Vagina (tissue), 2 donors: Measurements from ENCODE around the gene ZNF134. TPM values are rescaled to one million over a fixed set of nuclear protein-coding genes. Genes with fewer than 3 reads are reported as not detected.

Source experiments
- DNase-seq, 2 donors: peaks; one replicate each; pipeline ENCODE4 v3.0.0-alpha.2; 2017; ENCODE audit errors: extremely low spot score in 2 of 2
- H3K27ac ChIP-seq: fragments of 200-600 bp; sonication (generic); one replicate; pipeline ENCODE4 v1.5.1; 2019
- H3K27me3 ChIP-seq: fragments of 200-600 bp; sonication (generic); one replicate; pipeline ENCODE4 v1.5.1; 2019
- H3K36me3 ChIP-seq, 2 donors: fragments of 200-600 bp; sonication (generic); one replicate each; pipeline ENCODE4 v1.5.1; 2017 to 2019
- H3K4me1 ChIP-seq: fragments of 200-600 bp; sonication (generic); one replicate; pipeline ENCODE4 v1.5.1; 2019
- H3K4me3 ChIP-seq, 2 donors: fragments of 200-600 bp; sonication (generic); 1 replicate in 1 of 2; 2 replicates in 1 of 2; pipeline ENCODE4 v1.5.1; 2016 to 2019
- H3K9me3 ChIP-seq: fragments of 200-600 bp; sonication (generic); one replicate; pipeline ENCODE4 v1.5.1; 2019
- CTCF ChIP-seq, 3 experiments: fragments of 450-650 bp in 2 of 3; fragments of 200-600 bp in 1 of 3; sonication (generic) in 1 of 3; IDR thresholded peaks; one replicate each; pipeline ENCODE4 v1.5.1; 2017 to 2019; ENCODE audit warnings: antibody characterized with exemption in 3 of 3, mild to moderate bottlenecking in 2 of 3, moderate library complexity in 2 of 3
- POLR2A ChIP-seq, 2 donors: fragments of 450-650 bp; IDR thresholded peaks; one replicate each; pipeline ENCODE4 v1.6.1; 2017; ENCODE audit warnings: antibody characterized with exemption in 2 of 2, mild to moderate bottlenecking in 2 of 2, moderate library complexity in 2 of 2
- POLR2AphosphoS5 ChIP-seq, 2 donors: sonication (generic); formaldehyde crosslinking; IDR thresholded peaks; one replicate each; pipeline ENCODE4 v1.9.0; 2017; ENCODE audit warnings: antibody characterized with exemption in 2 of 2, mild to moderate bottlenecking in 2 of 2, low read depth in 1 of 2; ENCODE audit not compliant: insufficient read depth in 1 of 2
- intact Hi-C: fragments of 100-400 bp; cut with DNase I; formaldehyde crosslinking; loops from one replicate; pipeline ENCODE4 v1.15.1; 2023
- total RNA-seq: library from RNA; depleted of rRNA; stranded (reverse); fragments of >200 nt; gene quantifications from one replicate; pipeline ENCODE4 v1.2.3, GENCODE V29; 2016

Gene ZNF134
- total RNA-seq, 1 donor from 2014 or later = 9.1 TPM

DNA sequence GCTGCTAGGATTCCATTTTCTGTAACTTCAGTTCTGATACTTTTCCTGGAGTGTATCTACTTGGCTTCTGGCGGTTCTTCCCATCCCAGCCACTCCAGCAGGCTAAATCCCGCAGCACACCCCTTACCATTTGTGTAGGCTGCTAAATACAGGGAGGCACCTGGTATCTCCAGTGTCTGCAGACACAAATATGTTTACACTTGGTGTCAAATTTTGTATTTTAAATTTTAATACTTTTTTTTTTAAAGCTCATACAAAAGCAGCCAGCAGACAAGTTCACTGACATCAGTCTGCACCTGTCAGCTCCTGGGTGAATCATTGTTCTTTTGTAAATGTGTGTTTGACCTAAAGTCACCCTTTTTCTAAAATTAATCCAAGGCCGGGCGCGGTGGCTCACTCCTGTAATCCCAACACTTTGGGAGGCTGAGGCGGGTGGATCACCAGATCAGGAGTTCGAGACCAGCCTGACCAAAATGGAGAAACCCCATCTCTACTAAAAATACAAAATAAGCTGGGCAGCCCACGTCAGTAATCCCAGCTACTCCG, 51.3 kb downstream of the ZNF134 start:
- intact Hi-C loops = no loop called here
- H3K36me3 ChIP-seq = no peaks in the 10 kb centered on the region
- no peak overlapping the region for H3K27ac ChIP-seq
- H3K4me1 ChIP-seq = no peaks in the 10 kb centered on the region
- no peaks in the 10 kb centered on the region for H3K9me3 ChIP-seq
- DNase-seq = no peak
- no peaks in the 10 kb centered on the region for H3K27me3 ChIP-seq
- no peak overlapping the region for H3K4me3 ChIP-seq
- TF ChIP-seq POLR2A (IDR thresholded peaks at IDR 0.05) (no peak), POLR2AphosphoS5 (IDR thresholded peaks at IDR 0.05; ENCODE audit: insufficient read depth in 1 of 2, low read depth in 1 of 2) (no peak), CTCF (IDR thresholded peaks at IDR 0.05) (no peak)

DNA sequence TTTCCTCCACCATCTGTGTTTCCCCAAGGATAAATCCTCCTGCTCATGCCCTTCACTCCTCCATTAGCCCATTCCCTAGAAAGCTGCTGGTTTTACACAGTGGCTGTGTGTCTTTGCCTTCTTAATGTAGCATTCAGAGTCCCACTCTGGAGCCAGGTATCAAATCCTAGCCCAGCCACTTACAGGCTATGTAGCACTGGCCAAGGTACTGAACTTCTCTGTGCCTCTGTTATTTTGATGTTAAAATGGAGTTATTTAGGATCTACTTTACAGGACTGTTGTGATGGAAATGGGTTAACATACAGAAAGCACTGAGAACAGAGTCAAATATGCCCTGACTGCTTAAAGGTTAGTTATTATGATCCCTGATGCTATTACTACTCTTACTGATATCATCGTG, 53.2 kb downstream of the ZNF134 start:
- DNase-seq = no peak
- TF ChIP-seq POLR2A (IDR thresholded peaks at IDR 0.05) = no peak
- no peak for TF ChIP-seq POLR2AphosphoS5 (IDR thresholded peaks at IDR 0.05; ENCODE audit: insufficient read depth in 1 of 2, low read depth in 1 of 2)
- TF ChIP-seq CTCF (IDR thresholded peaks at IDR 0.05) = no peak

DNA sequence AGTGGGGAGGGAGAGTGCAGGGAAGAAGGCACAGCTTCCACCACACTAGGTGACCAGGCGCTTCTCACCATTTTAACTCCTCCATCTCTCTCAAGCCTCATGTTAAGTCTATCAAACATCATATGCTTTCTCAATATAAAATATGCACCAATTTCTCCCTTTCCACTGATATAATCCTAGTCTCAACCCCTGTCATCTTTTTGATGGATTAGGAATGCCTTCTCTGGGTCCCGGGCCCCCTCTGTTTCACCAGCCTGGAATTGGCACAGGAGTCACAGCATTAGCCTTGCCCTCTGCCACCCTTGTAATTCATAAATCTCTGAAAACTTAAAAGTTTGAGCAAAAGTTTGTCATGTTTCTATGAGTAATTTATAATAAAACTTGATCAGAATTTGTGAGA, 54.6 kb downstream of the ZNF134 start, which contains the start of gene ZSCAN4:
ZSCAN4 (plus strand) TSS at position 301 of the 400 bp plus-strand sequence. CDS start 7,211 bp downstream, outside the sequence.
- DNase-seq = no peak
- Histone ChIP-seq H3K4me3 (no peak within 1 kb of the TSS), H3K4me1 (no peaks in the 10 kb centered on the region), H3K27ac (no peak within 1 kb of the TSS), H3K9me3 (no peaks in the 10 kb centered on the region), H3K27me3 (no peaks in the 10 kb centered on the region), H3K36me3 (no peaks in the 10 kb centered on the region)
- no peak for TF ChIP-seq CTCF (IDR thresholded peaks at IDR 0.05)
- TF ChIP-seq POLR2A (IDR thresholded peaks at IDR 0.05) = no peak
- TF ChIP-seq POLR2AphosphoS5 (IDR thresholded peaks at IDR 0.05; ENCODE audit: insufficient read depth in 1 of 2, low read depth in 1 of 2) = no peak
- intact Hi-C loops = no loop called here

More for the DNA sequence above, 53.2 kb downstream of the ZNF134 start:
- intact Hi-C loops = no loop called here
- Histone ChIP-seq H3K4me3 (no peak overlapping the region), H3K36me3 (no peaks in the 10 kb centered on the region), H3K4me1 (no peaks in the 10 kb centered on the region), H3K27me3 (no peaks in the 10 kb centered on the region), H3K27ac (no peak overlapping the region), H3K9me3 (no peaks in the 10 kb centered on the region)

DNA sequence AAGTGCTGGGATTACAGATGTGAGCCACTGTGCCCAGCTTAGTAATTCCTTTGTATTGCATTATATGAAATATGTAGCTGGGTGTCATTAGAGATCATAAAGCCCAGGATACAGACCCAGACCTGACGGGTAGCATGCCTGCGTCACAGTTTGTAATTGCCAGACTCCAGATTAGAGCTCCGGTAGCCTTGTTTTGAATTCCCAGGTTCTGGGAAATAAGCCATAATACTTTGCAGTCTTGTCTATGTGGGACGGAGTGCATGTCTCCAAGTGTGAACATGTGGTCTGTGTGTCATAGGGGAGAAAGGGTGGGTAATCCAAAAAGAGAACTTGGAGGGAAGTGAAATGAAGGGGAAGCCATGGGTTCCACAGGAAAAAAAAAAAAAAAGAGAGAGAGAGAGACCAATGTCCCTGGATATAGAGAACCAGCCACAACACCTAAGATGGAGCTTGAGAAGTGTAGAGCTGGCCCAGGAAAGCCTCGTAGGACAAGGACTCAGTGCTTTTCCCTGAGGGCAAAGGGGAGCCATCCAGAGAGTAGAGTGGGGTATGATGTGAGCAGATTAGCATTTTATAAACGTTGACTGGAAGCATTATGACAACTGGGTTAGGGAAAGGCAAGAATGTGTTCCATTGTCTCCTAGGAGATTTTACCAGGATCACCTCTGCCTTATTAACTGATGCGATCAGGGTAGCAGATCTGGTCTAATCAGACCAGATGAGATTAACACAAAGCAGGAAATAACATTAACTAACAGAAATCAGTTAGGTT, 57.3 kb downstream of the ZNF134 start:
- H3K4me1 ChIP-seq = no peaks in the 10 kb centered on the region
- intact Hi-C loops = no loop called here
- no peak overlapping the region for H3K4me3 ChIP-seq
- no peaks in the 10 kb centered on the region for H3K36me3 ChIP-seq
- no peaks in the 10 kb centered on the region for H3K27me3 ChIP-seq
- TF ChIP-seq CTCF (IDR thresholded peaks at IDR 0.05) = no peak
- TF ChIP-seq POLR2AphosphoS5 (IDR thresholded peaks at IDR 0.05; ENCODE audit: insufficient read depth in 1 of 2, low read depth in 1 of 2) = no peak
- TF ChIP-seq POLR2A (IDR thresholded peaks at IDR 0.05) = no peak
- DNase-seq = no peak
- no peaks in the 10 kb centered on the region for H3K9me3 ChIP-seq
- H3K27ac ChIP-seq = no peak overlapping the region

DNA sequence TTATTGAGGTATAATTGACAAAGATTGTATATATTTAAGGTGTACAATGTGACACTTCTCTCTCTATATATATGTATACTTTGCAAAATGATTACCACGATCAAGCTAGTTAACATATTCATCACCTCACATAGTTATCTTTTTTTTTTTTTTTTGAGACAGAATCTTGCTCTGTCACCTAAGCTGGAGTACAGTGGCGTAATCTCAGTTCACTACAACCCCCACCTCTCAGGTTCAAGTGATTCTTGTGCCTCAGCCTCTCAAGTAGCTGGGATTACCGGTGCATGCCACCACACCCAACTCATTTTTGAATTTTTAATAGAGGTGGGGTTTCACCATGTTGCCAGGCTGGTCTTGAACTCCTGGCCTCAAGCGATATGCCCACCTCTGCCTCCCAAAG, 58.4 kb downstream of the ZNF134 start:
- Histone ChIP-seq H3K36me3 (no peaks in the 10 kb centered on the region), H3K4me3 (no peak overlapping the region), H3K27ac (no peak overlapping the region), H3K4me1 (no peaks in the 10 kb centered on the region), H3K27me3 (no peaks in the 10 kb centered on the region), H3K9me3 (no peaks in the 10 kb centered on the region)
- DNase-seq = no peak
- no peak for TF ChIP-seq POLR2A (IDR thresholded peaks at IDR 0.05)
- no peak for TF ChIP-seq CTCF (IDR thresholded peaks at IDR 0.05)
- no peak for TF ChIP-seq POLR2AphosphoS5 (IDR thresholded peaks at IDR 0.05; ENCODE audit: insufficient read depth in 1 of 2, low read depth in 1 of 2)
- intact Hi-C loops = no loop called here
